ENCODE measurements around the gene SUSD3. TPM values are rescaled to one million over a fixed set of nuclear protein-coding genes. Genes with fewer than 3 reads are reported as not detected.

Gene SUSD3
- total RNA-seq, 2 experiments from 2014 or later = 69.6 to 71.4 TPM

- CTCF ChIA-PET = interaction anchor here (1.0 to 2.1 kb wide), 3 partner anchors 16 to 82 kb away, joined by 5 to 8 read pairs (median 5); no protein-coding TSS in a partner anchor
- Mint-ChIP-seq H3K27me3 (no peaks in the 10 kb centered on the region), H3K4me1 (peaks cover 51% of the 10 kb centered on the region), H3K9me3 (peaks cover 15% of the 10 kb centered on the region), H3K36me3 (ENCODE audit: low read depth) (peaks cover 74% of the 10 kb centered on the region), H3K27ac (no peak overlapping the region), H3K4me3 (no peak overlapping the region)
- POLR2A ChIA-PET = interaction anchor here (1.6 to 5.0 kb wide), 3 partner anchors 11 to 26 kb away, joined by 3 to 32 read pairs (median 21); partner anchors contain the start of gene CARD19
- no peak for DNase-seq
These were observed 27.2 kb downstream of the SUSD3 start for GRCh38 chr9:93085676-93086075.

- Mint-ChIP-seq H3K9me3 (peaks cover 23% of the 10 kb centered on the region), H3K36me3 (ENCODE audit: low read depth) (peaks cover 72% of the 10 kb centered on the region), H3K27ac (no peak overlapping the region), H3K27me3 (no peaks in the 10 kb centered on the region), H3K4me3 (no peak overlapping the region), H3K4me1 (peaks cover 52% of the 10 kb centered on the region)
- ChIA-PET CTCF (interaction anchor here (1.2 to 1.8 kb wide), 2 partner anchors 21 to 22 kb away, joined by 4 to 5 read pairs; no protein-coding TSS in a partner anchor), POLR2A (interaction anchor here (0.6 to 5.0 kb wide), 3 partner anchors 10 to 58 kb away, joined by 3 to 32 read pairs (median 3); partner anchors contain the start of gene CARD19)
- no peak for DNase-seq
These were observed 28.1 kb downstream of the SUSD3 start for GRCh38 chr9:93086447-93087224.

- H3K9me3 Mint-ChIP-seq = peaks cover 33% of the 10 kb centered on the region
- peaks cover 79% of the 10 kb centered on the region for H3K36me3 Mint-ChIP-seq (ENCODE audit: low read depth)
- ChIA-PET POLR2A (interaction anchor here (1.4 kb wide), 1 partner anchor 23 kb away, joined by 3 read pairs; no protein-coding TSS in a partner anchor), CTCF (no interaction called here)
- H3K27me3 Mint-ChIP-seq = no peaks in the 10 kb centered on the region
- peaks cover 54% of the 10 kb centered on the region for H3K4me1 Mint-ChIP-seq
- H3K4me3 Mint-ChIP-seq = no peak overlapping the region
- peak overlapping the region; percentile 8 for H3K27ac Mint-ChIP-seq
- DNase-seq = no peak
These were observed 29.6 kb downstream of the SUSD3 start for GRCh38 chr9:93087971-93088655.

- POLR2A ChIA-PET = interaction anchor here (1.4 kb wide), 1 partner anchor 24 kb away, joined by 3 read pairs; no protein-coding TSS in a partner anchor
These were observed 30.1 kb downstream of the SUSD3 start for GRCh38 chr9:93088656-93089015.

GRCh38 chr9:93089024-93089423 lies 30.5 kb downstream of the SUSD3 start:
- no peak overlapping the region for H3K27ac Mint-ChIP-seq

More at GRCh38 chr9:93088656-93089015, 30.1 kb downstream of the SUSD3 start:
- Mint-ChIP-seq H3K36me3 (ENCODE audit: low read depth) (peaks cover 78% of the 10 kb centered on the region), H3K27me3 (no peaks in the 10 kb centered on the region), H3K9me3 (peaks cover 33% of the 10 kb centered on the region), H3K4me1 (peaks cover 54% of the 10 kb centered on the region), H3K4me3 (no peak overlapping the region), H3K27ac (peak overlapping the region; percentile 8)
- CTCF ChIA-PET = no interaction called here
- DNase-seq = no peak

GRCh38 chr9:93089481-93089991 lies 31.0 kb downstream of the SUSD3 start:
- H3K4me3 Mint-ChIP-seq = no peak overlapping the region
- H3K27me3 Mint-ChIP-seq = no peaks in the 10 kb centered on the region
- POLR2A ChIA-PET = no interaction called here
- peak overlapping the region; percentile 15 for H3K27ac Mint-ChIP-seq
- H3K4me1 Mint-ChIP-seq = peaks cover 57% of the 10 kb centered on the region
- peaks cover 69% of the 10 kb centered on the region for H3K36me3 Mint-ChIP-seq (ENCODE audit: low read depth)
- CTCF ChIA-PET = interaction anchor here (0.7 to 1.5 kb wide), 2 partner anchors 19 to 211 kb away, joined by 3 to 4 read pairs; no protein-coding TSS in a partner anchor
- no peak for DNase-seq
- H3K9me3 Mint-ChIP-seq = peaks cover 33% of the 10 kb centered on the region

More at GRCh38 chr9:93089024-93089423, 30.5 kb downstream of the SUSD3 start:
- ChIA-PET POLR2A (no interaction called here), CTCF (interaction anchor here (1.5 kb wide), 1 partner anchor 20 kb away, joined by 3 read pairs; no protein-coding TSS in a partner anchor)
- no peak overlapping the region for H3K4me3 Mint-ChIP-seq
- H3K36me3 Mint-ChIP-seq (ENCODE audit: low read depth) = peaks cover 74% of the 10 kb centered on the region
- H3K4me1 Mint-ChIP-seq = peaks cover 54% of the 10 kb centered on the region
- DNase-seq = no peak
- H3K9me3 Mint-ChIP-seq = peaks cover 33% of the 10 kb centered on the region
- no peaks in the 10 kb centered on the region for H3K27me3 Mint-ChIP-seq

- peaks cover 63% of the 10 kb centered on the region for H3K4me1 Mint-ChIP-seq
- peaks cover 66% of the 10 kb centered on the region for H3K36me3 Mint-ChIP-seq (ENCODE audit: low read depth)
- no peak overlapping the region for H3K4me3 Mint-ChIP-seq
- ChIA-PET POLR2A (no interaction called here), CTCF (interaction anchor here (0.7 to 3.6 kb wide), 3 partner anchors 19 to 211 kb away, joined by 3 to 8 read pairs (median 4); no protein-coding TSS in a partner anchor)
- DNase-seq = no peak
- peaks cover 33% of the 10 kb centered on the region for H3K9me3 Mint-ChIP-seq
- peak overlapping the region; percentile 61 for H3K27ac Mint-ChIP-seq
- no peaks in the 10 kb centered on the region for H3K27me3 Mint-ChIP-seq
These were observed 31.7 kb downstream of the SUSD3 start for GRCh38 chr9:93090091-93090655.

GRCh38 chr9:93091056-93091452 lies 32.6 kb downstream of the SUSD3 start:
- ChIA-PET POLR2A (interaction anchor here (1.0 to 1.3 kb wide), 2 partner anchors 26 to 32 kb away, joined by 4 to 5 read pairs; no protein-coding TSS in a partner anchor), CTCF (interaction anchor here (1.0 to 3.6 kb wide), 2 partner anchors 27 to 134 kb away, joined by 3 to 8 read pairs; no protein-coding TSS in a partner anchor)
- Mint-ChIP-seq H3K9me3 (peaks cover 31% of the 10 kb centered on the region), H3K27ac (peak overlapping the region; percentile 96), H3K4me1 (peaks cover 60% of the 10 kb centered on the region), H3K27me3 (no peaks in the 10 kb centered on the region), H3K4me3 (no peak overlapping the region), H3K36me3 (ENCODE audit: low read depth) (peaks cover 59% of the 10 kb centered on the region)
- no peak for DNase-seq

- Mint-ChIP-seq H3K4me1 (peaks cover 58% of the 10 kb centered on the region), H3K27me3 (no peaks in the 10 kb centered on the region), H3K9me3 (peaks cover 31% of the 10 kb centered on the region), H3K4me3 (no peak overlapping the region), H3K36me3 (ENCODE audit: low read depth) (peaks cover 57% of the 10 kb centered on the region), H3K27ac (peak overlapping the region; percentile 96)
- POLR2A ChIA-PET = interaction anchor here (0.9 to 2.9 kb wide), 5 partner anchors 8 to 128 kb away, joined by 4 to 9 read pairs (median 5); no protein-coding TSS in a partner anchor
- peak; percentile 53 for DNase-seq
- CTCF ChIA-PET = interaction anchor here (1.0 to 3.6 kb wide), 3 partner anchors 16 to 134 kb away, joined by 3 to 8 read pairs (median 3); no protein-coding TSS in a partner anchor
These were observed 33.1 kb downstream of the SUSD3 start for GRCh38 chr9:93091453-93092081.

GRCh38 chr9:93092251-93092991 lies 33.9 kb downstream of the SUSD3 start:
- ChIA-PET CTCF (interaction anchor here (1.0 to 3.6 kb wide), 4 partner anchors 16 to 135 kb away, joined by 3 to 8 read pairs (median 4); no protein-coding TSS in a partner anchor), POLR2A (interaction anchor here (0.9 to 2.9 kb wide), 5 partner anchors 9 to 128 kb away, joined by 4 to 9 read pairs (median 6); no protein-coding TSS in a partner anchor)
- no peak for DNase-seq
- Mint-ChIP-seq H3K27ac (peak overlapping the region; percentile 96), H3K4me1 (peaks cover 60% of the 10 kb centered on the region), H3K4me3 (no peak overlapping the region), H3K9me3 (peaks cover 31% of the 10 kb centered on the region), H3K27me3 (no peaks in the 10 kb centered on the region), H3K36me3 (ENCODE audit: low read depth) (peaks cover 55% of the 10 kb centered on the region)

GRCh38 chr9:93093127-93093876 lies 34.8 kb downstream of the SUSD3 start:
- peak; percentile 36 for DNase-seq

More at GRCh38 chr9:93093127-93093876, 34.8 kb downstream of the SUSD3 start:
- Mint-ChIP-seq H3K27me3 (no peaks in the 10 kb centered on the region), H3K27ac (peak overlapping the region; percentile 96), H3K36me3 (ENCODE audit: low read depth) (peaks cover 56% of the 10 kb centered on the region), H3K4me1 (peaks cover 69% of the 10 kb centered on the region), H3K9me3 (peaks cover 31% of the 10 kb centered on the region), H3K4me3 (no peak overlapping the region)
- ChIA-PET CTCF (interaction anchor here (1.2 to 3.6 kb wide), 2 partner anchors 16 to 29 kb away, joined by 6 to 8 read pairs; no protein-coding TSS in a partner anchor), POLR2A (interaction anchor here (1.6 to 2.9 kb wide), 4 partner anchors 10 to 90 kb away, joined by 4 to 9 read pairs (median 6); no protein-coding TSS in a partner anchor)

Measured in activated CD4-positive, alpha-beta memory T cell treated with anti-CD3 and anti-CD28 coated beads, Interleukin-2, amount 10 ng/mL, durations not matched to agents 7 days and 5 days (primary cell).